HG02852 (cell line): ENCODE data around the gene PSAPL1.

Experiments
- ATAC-seq: cut with Tn5 transposase; IDR thresholded peaks from one replicate; pipeline ENCODE4 v1.9.1; 2021; ENCODE audit warnings: mild to moderate bottlenecking, moderate library complexity; ENCODE audit not compliant: unreplicated experiment

The PSAPL1 gene

DNA sequence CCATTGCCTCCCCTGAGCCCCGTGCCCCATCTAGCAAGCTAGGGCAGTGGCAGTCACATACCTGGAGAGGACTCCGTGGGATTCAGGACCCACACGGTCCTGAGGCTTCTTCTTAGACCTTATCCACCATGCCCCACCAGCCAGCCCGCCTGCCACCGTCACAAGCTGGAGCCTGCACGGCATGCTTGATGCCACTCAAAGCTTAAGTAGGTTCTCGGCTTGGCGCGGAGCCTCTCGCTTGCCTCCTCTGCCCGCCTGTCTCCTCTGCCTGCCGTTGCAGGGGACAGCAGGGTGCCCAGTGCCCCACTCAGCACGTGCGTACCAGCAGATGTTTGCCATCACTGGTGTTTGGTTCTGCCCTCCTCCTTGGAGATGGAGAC, 14.1 kb downstream of the PSAPL1 start:
- no peak for ATAC-seq

DNA sequence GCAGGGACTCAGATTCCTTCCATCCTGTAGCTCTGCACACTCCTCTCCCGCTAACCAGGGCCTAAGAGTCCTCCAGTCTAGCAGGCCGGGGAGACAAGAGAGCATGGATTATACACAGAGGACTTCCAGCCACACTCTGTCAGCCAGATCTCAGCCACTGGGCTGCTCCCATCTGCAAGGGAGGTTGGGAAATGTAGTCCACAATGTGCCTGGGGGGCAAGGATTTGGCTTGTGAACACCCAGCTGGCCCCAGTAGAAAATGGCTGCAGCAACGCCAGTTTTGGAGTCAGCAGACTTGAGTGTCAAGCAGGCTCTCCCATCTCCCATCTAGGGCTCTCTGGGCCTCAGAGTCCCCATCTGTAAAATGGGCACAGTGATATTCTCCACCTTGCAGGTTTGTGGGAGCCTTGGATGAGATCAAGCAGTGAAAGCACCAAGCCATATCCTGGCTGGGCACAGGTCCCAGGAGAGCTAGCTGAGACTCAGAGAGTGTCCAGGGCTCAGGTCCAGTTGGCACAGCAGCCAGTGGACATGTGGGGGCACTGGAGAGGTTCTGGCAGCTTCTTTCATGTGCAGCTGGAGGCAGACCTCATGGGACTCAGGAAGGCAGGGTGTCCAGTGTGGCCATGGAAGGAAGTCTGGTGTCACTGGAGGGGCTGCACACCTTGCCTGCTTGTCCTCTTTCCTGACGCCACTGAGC, 14.6 kb downstream of the PSAPL1 start:
- ATAC-seq: no peak

DNA sequence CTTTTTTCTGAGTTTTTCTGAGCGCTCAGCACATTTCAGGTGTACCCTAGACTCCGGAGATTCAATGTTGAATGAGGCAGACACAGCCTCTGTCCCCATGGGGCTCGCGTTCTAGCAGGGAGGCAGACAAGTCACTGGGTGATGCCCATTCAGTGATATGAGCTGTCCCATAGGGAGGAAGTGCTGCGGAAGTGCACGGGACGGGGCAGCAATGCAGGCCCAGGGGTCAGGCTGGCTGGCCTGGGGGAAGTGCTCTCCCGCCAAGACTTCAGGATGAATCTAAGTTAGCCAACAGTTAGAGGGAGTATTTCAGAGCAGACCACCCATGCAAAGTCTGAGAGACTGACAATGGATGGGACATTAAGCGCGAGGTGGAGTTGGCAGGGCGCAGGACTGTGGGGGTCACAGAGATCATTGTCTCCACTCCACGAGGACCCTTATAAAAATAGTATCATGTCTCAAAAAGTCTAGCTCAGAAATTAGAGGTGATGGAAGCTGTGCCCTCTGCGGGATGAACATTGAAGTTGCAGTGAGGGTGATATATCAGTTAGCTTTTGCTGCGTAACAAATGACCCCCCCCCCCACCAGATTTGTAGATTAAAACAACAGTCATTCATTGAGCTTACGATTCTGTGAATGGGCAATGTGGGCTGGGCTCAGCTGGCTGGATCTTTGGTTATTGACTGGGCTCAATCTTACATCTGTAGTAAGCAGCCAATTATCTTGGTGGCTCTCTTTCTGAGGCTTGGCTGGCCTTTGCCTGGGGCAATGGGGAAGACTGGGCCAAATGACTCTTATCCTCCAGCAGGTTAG, 16.4 kb downstream of the PSAPL1 start:
- no peak for ATAC-seq

DNA sequence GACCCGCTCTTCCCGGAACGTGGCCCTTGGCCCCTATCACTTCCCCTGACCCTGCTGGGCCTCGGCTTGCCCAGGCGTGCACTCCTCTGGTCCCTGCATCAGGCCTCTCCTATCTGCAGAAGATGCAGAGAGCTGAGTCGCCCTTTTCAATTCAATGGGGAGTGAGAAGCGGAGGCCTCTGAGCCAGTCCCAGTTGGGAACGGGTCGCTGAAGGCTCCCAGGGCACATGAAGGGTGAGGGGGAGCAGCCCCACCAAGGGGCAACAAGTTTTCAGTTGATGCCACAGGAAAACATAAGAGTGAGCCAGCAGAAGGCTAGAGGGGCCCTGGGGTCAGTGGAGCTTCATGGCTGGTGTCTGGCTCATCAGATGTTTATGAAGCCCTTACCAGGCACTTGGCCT, 17.1 kb downstream of the PSAPL1 start:
- ATAC-seq: no peak

DNA sequence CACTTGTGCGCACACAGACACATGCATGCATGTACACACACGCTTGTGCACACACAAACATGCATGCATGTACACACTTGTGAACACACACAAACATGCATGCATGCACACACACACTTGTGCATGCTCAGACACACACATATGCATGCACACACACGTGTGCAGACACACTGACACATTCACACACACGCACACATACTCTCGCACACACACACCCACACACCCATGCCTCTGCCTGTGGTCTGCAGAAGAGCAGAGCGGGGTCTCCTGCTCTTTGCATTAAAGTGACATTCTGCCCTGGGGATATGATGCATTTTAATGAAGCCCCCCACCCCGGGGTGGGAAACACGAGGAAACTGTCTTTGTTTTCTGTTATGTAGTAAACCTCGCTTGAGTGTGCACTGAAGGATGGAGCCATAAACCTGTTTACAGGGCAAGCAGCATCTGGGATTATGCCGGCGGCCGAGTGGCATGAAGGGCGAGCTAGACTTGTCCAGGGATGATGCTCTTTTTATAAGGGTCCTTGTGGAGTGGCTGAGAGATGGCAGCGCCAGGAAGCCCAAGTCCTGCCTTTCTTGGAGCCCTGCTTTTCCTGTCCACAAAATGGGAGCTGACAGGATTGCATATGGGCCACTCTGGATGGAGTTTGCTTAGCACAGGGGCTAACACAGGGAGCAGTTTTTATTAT, 17.8 kb downstream of the PSAPL1 start:
- no peak for ATAC-seq

DNA sequence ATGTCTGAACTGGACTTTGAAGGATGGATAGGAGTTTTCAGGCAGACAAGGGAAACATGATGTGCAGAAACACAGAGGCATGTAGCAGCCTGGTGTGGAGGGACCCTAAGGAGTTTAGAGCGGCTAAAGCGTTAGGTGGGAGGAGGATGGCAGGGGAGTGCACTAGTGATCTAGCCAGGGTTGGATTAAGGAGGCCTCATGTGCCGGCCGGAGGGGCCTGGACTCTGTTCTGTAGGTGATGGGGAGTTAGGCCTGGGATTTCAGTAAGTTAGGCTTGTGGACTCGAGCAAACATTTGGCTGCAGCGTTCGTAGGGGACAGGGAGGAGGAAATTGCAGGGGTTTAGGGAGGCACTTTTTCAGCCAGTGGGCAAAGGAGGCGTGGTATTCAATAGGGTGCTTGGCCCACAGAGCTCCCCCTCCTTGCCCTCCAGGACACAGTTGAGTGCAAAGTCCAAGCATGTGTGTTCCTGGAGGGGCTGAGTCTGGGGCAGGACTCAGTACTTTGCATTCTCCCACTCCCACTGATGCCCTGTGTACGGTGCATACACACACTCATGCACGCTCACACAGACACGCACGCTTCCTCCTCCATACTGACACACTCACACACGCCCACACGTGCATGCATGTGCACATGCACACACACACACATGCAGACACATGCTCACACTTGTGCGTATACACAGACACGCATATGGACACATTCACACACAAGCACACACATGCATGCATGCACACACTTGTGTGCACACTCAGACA, 18.6 kb downstream of the PSAPL1 start:
- ATAC-seq: no peak

DNA sequence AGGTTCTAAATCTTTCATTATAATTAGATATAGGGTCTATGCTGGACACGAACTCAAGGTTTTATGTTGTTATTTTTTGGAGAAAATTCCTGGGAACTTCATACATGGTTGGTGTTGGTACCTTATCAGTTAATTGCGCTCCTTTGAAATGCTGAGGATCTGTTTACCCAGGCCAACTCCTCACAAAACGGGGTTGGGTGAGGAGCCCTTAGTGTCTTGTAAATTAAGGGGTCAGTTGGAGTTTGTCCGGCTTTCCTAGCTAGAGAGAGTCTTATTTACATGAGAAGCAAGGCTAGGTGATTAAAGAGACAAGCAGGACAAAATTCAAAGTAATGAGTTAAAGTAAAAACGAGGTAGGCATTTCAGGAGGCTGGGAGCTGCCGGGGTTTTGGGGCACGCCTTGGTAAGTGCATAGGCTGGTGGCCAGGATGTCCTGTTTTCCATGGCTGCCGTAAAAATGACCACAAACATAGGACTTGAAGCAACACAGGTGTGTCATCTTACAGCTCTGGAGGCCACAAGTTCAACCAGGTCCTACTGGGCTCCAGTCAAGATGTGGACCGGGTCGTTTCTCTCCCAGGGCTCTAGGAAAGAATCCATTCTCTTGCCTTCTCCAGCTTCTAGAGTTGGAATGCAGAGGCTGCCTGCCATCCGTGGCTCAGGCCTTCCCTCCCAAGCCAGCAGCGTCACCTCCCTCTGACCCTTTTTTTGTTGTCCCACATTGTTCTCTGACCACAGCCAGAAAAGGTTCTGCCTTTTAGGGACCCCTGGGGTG, 19.8 kb downstream of the PSAPL1 start:
- no peak for ATAC-seq

DNA sequence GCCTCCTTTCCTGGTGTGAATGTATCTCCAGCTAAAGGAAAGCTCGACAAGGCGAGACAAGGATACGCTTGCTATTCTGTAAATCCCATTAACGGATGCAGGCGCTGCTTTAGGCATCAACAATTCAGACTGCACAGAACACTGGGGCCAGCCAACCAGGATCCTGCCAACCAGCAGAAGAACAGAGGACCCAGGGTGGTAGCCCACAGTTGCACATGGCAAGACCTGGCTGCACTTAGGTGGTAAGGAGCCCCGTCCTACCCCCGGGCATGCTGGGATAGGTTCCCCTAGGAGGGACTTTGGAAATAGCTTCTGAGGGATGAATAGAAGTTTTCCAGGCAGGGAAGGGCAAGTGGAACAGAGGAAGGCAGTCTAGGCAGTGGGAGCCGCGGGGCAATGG, 20.7 kb downstream of the PSAPL1 start:
- no peak for ATAC-seq

DNA sequence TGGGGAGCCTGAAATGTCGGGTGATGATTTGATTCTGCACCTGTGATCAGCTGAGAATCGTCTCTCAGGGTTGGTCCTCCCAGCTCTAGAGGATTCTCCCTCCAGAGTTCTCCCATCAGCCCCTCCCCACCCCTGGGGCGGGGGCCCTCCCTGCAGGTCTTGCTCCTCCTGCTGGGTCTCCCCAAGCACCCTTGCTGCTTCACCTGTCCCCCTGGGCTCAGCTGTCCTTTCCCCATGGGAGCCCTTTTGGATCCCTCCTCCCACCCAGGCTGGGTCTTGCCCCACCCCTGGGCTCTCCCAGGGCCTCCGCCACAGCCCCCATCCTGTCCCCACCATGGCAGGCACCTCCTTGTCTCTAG, 22.2 kb downstream of the PSAPL1 start:
- ATAC-seq: no peak

DNA sequence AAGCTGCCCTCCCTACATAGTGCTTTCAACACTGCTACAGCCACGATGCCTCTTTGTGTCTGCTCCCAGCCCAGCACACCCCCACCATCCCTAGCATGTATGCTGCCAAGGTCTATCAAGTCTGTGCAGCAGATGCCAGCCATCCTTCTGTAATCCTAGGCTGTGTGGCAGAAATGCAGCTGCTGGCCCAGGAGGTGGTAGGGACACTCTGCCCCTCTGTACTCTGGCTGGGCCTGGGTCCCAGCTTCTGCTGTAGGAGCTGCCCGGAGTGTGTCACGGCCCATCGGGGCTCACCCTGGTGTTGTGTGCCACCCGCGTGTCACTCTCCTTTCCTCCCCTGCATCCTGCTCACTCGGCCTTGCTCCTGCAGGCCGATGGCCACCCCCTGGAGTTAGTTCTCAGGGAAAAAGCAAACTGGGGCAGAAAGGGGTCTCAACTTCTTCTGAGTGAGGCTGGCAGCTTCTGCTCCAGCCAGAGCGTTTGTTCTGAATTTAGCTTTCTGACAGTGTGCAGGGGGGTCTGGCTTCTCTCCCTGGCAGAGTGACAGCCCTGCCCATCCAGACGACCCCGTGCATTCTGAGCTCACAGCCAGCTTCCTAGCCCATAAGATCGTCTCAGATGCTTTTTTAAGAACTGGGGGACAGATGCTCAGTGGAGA, 22.7 kb downstream of the PSAPL1 start:
- no peak for ATAC-seq

DNA sequence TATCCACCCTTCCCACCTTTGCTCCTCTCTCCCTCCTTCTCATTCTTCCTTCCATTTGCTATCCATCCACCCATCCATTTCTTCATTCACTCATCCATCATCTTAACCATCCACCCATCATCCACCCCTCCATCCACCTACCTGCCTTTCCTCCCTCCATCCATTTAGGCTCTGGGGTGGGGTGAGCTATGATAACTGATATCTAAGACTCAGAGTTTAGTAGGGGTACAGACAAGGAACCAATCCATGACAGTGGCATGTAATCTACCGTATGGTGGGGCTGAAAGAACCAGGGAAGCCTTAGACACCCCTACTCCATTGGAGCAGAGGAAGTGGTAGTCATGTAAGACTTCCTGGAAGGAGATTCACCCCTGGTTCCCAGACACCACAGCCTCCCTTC, 23.2 kb downstream of the PSAPL1 start:
- no peak for ATAC-seq

DNA sequence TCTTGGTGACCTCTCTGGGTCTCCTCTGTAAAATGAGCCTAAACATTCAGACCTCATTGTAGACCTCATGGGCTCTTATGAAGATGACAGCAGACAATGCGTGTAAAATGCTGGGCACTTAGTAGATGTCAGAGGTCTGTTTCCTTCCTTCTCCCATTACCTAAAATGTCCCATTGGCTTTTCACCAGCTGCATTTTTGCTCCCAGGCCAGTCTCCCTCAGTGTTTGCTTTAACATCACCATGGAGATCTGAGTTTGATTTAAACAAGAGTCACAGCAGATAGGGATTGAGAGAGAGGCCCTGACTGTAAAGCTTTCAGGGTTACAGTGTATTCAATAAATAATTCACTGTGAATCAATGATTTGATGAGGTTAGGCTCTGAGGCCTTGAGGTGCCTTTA, 24.3 kb downstream of the PSAPL1 start:
- no peak for ATAC-seq

DNA sequence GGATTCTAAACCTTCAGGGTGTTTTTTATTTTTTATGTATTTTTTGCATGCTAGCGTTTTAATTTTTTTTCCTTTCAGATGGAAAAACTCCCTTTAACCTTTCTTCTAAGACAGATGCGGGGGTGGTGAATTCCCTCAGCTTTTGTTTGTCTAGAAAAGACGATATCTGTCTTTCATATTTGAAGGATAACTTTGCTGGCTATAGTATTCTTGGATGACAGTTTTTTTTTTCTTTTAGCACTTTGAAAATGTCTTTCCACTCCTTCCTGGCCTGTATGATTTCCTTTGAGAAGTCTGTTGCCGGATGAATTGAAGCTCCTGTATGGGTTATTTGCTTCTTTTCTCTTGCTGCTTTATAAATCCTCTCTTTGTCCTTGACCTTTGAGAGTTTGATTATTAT, 26.6 kb downstream of the PSAPL1 start:
- ATAC-seq: no peak

DNA sequence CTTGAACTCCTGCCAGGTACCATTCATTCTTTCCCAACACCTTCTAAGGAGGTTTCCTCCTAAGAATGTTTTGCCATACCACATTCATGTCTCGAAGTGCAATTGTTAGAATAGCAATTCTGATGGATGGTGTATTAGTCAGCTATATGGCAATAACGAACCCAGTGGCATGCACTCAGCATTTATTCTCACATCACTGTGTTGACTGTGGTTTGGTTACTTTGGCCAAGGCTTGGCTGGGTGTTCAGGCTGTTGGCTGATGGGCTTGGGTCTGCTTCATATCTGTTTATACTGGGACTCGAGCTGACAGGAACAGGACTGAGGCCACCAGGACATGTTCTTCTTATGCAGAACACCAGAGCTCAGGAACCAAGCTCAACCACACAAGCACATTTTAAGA, 31.7 kb downstream of the PSAPL1 start:
- no peak for ATAC-seq

DNA sequence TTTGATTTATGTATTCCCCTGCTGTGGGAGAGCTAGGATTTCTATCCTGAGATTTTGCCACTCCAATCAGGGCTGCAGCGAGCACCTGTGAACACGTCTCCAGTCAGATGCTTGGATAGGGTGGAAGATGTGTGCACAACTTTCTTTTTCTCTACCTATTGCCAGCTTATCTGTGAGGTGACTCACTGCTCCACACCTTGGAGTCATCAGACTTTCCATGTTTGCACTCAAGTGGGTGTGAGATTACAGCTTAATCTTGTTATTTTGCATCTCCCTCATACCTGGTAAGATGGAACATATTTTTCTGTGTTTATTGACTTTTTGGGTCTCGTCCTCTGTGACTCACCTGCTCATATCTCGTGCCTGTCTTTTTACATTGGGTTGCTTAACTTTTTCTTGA, 32.2 kb downstream of the PSAPL1 start:
- ATAC-seq: no peak

DNA sequence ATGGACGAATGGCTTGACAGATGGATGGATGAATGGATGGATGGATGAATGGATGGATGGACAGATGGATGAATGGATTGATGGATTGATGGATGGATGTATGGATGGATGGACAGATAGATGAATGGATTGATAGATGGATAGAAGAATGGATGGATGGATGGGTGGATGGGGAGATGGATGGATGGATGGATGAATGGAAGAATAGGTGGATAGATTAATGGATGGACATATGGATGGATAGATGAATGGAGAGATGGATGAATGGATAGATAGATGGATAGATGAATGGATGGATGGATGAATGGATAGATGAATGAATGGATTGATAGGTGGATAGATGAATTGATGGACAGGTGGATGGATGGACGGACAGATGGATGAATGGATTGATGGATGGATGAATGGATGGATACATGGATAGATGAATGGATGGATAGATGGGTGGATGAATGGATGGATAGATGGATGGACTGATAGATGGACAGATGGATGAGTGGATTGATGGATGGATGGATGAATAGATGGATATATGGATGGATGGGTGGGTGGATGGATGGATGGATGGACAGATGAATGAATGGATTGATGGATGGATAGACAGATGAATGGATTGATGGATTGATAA, 33.9 kb downstream of the PSAPL1 start:
- no peak for ATAC-seq

DNA sequence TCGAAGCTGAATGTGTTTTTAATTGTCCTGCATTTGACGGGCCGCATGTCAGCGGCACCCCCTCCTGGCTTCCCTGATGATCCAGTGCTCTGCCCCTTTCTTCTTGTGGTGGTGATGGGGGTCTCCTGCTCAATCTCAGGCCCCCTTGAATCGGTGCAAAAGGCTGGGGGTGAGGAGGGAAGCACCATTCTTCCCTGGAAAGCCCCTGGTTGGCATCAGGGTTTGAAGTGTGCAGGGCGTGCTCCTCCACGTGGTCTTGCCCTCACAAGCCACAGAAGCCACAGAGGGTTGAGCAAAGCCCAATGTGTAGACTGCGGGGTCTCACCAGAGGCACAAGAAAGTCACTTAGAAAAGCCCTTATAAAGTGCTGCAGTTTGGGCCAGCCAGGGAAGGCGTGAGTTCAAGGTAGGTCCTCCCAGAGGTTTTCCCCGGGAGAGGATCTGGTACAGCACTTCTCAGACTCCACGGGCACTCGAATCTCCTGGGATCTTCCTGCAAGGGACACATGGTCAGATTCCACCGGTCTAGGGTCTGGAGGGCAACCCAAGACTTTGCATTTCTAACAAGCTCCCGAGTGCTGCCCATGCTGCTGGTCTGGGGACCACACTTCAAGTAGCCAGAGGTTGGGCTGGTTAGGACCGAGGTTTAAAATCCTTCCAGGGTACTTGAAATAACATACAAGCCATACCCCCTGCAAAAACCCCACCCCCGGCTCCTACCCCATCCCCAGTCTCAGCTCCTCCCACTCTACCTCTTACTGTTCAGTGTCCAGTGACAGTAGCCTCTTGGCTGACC, 35.1 kb downstream of the PSAPL1 start:
- no peak for ATAC-seq

DNA sequence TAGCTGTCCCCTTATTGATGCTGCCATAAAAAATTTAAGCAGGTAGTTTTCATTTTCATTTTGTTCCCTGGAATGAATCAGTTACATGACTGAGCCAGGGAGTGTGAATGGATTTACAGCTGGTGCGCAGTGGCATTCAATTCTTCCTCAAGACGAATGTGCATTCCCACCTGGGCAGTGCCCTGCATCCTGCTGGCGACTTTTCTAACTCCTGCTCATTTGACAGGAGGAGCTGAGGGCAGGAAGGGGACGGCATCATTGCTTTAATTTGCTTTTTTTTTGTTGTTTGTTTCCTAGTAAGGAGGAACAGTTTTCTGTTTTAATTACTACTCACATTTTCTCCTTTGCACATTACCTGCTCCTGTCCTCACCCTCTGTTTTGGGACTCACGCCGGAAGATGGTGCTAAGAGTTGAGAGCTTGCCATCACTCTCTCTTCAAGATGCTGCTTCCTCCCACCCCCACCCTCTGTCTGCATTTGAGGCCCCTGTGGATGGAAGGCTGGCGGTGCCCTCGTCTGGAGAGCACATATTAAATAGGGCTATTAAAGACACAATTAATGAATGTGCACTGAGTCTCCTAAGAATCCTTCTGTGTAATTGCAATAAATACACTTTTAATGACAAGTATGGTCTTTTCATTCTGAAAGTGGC, 35.8 kb downstream of the PSAPL1 start:
- no peak for ATAC-seq

DNA sequence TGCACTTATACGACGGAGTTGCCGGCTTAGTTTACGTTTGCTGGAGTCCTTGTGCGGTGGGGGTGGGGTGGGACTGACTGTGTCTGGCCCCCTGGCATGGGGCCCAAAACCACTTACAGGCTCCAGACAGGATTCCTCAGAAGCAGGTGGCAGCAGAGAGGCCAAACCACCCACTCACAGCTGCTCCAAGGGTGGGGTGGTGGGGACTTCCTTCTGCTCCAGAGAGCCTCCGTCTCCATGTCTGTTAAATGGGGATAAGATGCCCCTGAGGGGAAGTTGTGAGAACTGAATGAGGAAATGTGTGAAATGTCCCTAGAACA, 36.7 kb downstream of the PSAPL1 start:
- no peak for ATAC-seq
